HG03439 (cell line): ENCODE results near the gene C6orf58.

Experiments used
- ATAC-seq: cut with Tn5 transposase; IDR thresholded peaks from one replicate; pipeline ENCODE4 v1.9.1; 2021; ENCODE audit warnings: mild to moderate bottlenecking, moderate library complexity; ENCODE audit not compliant: unreplicated experiment

C6orf58 gene

DNA sequence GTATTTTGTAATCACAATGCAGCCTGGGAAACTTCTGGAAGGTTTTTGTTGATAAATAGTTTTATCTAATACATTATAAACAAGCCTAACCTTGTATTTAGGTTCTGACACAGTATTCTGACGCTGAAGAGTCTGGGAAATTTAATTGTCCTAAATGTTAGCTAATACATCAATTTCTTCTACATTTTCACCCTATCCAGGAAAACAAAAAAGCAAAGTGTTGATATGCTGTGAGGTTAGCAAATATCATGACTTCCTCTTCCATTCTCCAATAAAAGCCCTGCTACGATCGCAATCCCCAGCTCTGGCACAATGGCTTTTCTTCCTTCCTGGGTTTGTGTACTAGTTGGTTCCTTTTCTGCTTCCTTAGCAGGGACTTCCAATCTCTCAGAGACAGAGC lies at the start of gene C6orf58:
TSS of gene C6orf58 (plus strand) at position 301 of the 400 bp plus-strand sequence. CDS start at position 313, 12 bp downstream.
- no peak for ATAC-seq

DNA sequence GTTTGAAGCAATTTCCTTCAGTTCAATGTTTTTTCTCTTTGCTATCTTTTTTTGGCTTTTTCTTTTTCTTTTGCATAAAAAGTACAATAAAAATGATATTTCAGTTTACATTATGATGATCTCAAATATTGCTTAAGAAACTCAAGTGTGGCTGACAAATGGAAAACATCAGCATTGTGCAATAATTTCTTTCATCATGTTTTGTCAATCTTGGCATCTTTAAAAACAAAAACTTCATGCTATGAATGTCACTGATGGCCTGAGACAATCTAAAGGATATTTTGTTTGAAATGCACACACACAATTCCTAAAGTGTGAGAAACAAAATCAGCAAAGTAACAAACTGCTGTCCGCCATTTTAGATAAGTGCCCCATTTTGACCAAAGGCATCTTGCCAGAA lies 44.0 kb upstream of the C6orf58 start:
- ATAC-seq: no peak

DNA sequence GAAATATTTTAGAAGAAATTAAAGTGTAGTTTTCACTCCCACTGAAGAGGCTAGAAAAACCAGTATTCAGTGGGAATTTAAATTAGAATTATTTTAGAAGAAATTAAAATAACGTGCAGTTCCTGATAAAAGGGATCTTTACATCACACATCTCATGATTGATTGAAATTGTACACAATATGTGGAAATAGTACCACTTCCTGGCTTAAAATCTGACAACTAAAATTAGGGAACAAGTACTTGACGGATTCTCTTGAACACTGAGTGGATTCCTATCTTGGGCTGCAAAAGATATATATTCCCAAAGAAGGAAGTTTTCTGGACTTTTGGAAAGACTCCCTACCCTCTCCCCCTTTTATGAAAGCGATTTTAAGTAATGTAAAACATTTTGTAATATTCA lies 43.2 kb upstream of the C6orf58 start:
- no peak for ATAC-seq

DNA sequence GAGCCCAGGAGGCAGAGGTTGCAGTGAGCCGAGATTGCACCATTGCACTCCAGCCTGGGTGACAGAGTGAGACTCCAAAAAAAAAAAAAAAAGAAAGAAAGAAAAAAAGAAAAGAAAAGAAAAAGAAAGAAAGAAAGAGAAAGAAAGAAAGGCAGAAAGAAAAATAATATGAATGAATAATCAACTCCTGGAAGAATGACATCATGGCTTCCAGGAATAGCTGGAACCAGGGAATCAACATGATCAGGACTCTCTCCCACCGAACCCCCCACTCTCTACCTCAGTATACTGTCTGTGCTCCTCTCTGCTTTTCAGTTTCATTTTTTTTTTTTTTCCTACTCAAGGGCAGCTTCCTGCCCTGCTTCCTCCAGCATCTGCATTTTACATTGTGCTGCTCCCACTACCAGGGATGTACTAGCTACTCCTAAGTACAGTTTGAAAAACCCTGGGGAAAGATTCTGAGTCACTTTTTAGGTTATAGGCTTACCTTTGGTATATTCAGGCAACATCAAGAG lies 38.2 kb upstream of the C6orf58 start:
- no peak for ATAC-seq

DNA sequence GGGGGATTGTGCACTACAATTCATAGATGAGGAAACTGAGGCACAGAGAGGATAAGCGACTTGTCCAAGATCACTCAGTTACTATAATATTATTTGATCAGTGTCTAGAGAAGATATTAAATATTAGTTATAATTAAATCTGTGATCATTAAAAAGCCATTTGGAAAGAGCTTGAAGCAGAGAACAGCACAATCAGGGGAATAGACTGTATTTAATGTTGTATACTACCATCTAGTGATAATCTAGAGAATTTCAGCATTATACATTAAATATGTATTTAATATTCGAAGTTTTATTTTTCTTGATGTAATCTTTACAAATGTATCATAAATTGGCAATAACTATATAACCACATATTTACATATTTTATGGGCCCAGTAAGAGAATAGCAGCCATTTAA lies 37.7 kb upstream of the C6orf58 start:
- ATAC-seq: no peak

GRCh38 chr6:127547215-127547614 lies 29.8 kb upstream of the C6orf58 start:
- ATAC-seq: no peak

DNA sequence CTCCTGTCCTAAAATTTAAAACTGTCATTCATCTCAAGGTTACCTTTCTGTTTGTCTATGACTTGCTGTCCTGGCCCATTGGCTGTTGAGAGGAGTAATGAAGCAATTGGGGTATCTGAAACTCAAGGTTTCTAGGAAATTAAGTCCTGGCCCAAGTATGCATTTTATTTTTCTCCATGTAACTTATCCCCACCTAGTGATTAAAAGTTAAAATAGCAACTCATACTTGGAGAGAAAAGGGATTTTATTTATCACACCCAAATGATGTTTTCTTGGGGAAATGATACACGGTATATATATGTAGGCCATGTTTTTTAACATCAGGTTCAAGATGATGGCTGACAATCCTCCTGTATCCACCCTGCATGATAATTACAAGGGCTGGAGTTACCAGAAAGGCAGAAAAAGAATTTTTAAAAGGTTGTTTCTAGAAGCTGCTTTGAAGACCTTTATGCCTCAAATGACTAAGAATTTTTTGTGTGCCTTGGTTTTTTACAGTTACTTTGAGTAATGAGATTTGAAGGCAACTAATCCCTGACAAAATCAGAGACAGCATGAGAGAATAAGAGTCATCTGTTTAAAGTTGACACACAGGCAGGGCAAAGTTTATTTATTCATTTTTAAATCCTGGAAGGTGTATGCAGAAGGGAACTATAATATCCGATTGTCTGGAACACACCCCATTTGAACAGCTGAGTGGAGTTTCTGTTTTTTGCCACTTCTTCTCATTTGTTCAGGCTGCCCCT lies 28.9 kb upstream of the C6orf58 start:
- ATAC-seq: no peak

DNA sequence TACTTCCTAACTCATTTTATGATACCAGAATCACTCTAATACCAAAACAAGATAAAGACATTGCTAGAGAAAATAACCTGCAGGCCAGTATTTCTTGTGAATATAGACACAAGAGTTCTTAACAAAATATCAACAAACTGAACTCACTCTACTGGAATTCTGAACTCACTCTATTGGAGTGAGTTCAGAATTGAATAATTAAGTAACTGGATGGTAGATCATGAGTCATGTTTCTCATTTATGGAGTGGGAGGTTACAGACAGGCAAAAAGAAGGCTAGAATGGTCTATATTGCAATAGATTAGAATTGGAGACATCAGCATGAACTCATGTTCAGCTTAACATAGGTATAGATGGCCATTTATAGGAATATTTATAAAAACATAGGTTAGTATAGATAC lies 26.6 kb upstream of the C6orf58 start:
- no peak for ATAC-seq

DNA sequence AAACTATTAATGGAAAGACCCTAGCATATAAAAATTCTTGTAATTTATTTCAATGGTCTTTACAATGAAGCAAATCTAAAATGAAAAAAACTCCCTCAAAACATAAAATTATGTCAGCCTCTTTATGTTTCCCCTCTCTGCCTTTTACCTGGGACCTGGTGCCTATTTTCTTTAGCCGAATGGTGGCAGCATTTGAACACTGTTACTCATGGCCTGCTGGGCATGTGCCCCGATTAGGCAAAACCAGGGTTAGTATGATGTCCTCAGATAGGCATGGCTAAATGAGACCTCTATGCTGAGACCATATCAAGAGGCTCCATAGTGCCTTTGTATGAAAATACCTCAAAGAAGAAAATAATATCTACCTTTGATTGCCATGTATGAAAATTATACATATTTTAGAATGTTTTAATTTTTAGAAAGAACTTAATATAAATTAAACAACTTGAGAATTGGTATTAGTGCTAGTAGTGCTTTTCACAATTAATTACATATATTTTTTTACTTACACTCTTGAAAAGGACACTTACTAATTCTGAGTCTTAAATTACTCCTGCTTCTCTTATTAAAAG lies 22.5 kb upstream of the C6orf58 start:
- ATAC-seq: peak; percentile 70

- ATAC-seq: no peak
Measured at GRCh38 chr6:127561660-127562059, 15.3 kb upstream of the C6orf58 start.

DNA sequence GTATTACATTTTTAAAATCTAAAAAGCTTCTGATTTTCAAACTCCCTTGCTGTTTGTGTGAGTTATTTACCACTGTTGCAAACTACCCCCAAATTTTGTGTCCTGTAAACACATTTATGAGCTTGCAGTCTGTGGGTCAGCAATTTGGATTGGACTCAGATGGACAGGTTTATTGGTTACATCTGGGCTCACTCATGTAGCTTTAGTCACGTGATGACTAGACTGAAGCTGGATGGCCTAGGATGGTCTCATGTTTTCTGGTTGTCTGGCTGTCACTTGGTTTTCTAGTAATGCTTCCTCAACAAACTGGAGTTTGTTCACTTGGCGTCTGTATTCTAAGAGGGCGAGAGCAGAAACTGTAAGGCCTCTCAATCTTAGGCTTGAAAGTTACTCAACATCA lies 12.2 kb upstream of the C6orf58 start:
- no peak for ATAC-seq

- ATAC-seq: no peak
Measured at GRCh38 chr6:127566119-127566518, 10.9 kb upstream of the C6orf58 start.

DNA sequence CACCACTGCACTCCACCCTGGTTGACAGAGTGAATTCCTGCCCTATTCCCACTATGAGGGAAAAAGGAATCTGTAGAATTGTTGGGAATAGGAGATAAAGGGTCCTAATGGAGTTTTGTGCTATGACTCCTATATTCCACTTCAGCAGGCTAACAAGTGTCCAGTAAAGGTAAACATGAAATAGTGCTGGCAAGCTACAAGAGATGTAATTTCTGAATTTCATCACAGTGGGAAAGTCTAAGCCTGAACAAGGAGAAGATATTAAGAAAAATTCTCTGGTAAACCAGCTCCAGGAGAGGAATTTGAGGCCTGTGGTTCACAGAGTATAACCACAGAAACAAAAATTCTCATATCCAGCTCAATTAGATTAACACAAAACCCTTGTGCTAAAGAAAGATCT lies 10.3 kb upstream of the C6orf58 start:
- ATAC-seq: no peak

DNA sequence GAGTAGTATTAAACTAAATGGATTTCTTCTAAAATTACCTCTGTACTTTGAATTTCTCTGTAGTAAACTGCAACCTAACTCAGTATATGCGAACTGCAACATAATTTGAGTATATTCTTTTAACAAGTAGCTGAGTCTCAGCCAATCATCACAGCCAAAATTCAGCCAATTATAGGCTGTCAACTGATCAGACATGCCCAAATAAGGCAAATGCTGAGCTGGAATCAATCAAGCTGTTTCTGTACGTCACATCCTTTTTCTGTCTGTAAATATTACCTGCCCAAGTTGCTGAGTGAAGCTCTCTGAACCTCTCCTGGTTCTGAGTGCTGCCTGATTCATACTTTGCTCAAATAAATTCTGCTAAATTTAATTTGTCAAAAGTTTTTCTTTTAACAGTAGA lies 9.5 kb upstream of the C6orf58 start:
- no peak for ATAC-seq

DNA sequence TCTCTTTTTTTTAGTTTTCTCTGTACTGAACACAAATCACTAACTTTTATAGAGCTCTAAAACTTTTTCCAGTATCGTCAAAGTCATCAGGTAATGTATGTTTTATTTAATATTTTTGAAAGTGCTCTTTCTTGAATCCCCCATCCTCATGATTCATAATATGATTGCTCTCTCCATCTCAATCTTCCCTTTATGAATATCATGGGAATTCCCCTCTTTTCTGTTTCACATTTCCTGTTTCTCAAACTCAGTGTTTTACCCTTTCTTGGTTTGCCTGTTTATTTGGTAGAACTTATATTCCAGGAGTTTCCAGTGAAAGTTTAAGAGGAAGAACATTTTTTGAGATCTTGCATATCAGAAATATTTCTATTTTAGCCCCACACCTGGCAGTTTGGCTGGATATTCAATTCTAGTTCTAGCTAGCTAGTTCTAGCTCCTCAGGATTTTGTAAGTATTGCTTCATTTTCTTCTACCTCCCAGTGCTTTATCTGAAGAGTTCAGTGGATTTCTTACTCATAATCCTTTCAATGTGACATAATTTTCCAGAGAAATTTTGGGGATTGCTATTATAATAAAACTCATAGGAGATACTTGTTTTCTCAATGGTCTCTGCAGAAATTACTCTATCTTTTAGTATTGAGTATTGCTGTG lies 6.1 kb upstream of the C6orf58 start:
- peak; percentile 91 for ATAC-seq

- no peak for ATAC-seq
Measured at GRCh38 chr6:127578900-127579299, 1.9 kb downstream of the C6orf58 start.

DNA sequence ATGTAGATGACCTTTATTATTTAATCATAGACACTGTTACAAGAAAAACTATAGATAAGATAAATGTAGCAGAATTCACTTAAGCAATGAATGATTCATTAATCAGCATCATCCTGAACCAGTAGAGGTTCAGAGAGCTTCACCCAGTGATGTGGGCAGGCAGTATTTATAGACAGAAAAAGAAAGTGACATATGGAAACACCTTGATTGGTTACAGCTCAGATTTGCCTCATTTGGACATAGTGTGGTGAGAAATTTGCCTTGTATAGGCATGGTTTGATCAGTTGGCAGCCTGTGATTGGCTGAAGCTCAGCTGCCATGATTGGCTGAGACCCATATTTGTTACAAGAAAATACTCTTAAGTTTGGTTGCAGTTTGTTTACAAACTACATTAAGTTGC lies 4.6 kb downstream of the C6orf58 start:
- ATAC-seq: no peak

- peak; percentile 51 for ATAC-seq
Measured at GRCh38 chr6:127582777-127583462, 5.9 kb downstream of the C6orf58 start.

- no peak for ATAC-seq
Measured at GRCh38 chr6:127585123-127585522, 8.1 kb downstream of the C6orf58 start.

GRCh38 chr6:127586372-127586771 lies 9.4 kb downstream of the C6orf58 start:
- no peak for ATAC-seq

GRCh38 chr6:127587875-127588274 lies 10.9 kb downstream of the C6orf58 start:
- no peak for ATAC-seq
